Activated CD4-positive, alpha-beta T cell treated with anti-CD3 and anti-CD28 coated beads, Interleukin-2, amount 50 U/mL, for 16 hours (primary cell): ENCODE measurements around the gene NUAK1.

Experiments used
- DNase-seq: peaks from one replicate; pipeline ENCODE4 v3.0.0-alpha.2; 2020

The NUAK1 gene

GRCh38 chr12:106138633-106139421 is at the start of gene NUAK1:
Gene NUAK1 (minus strand): TSS chr12:106138954. CDS start chr12:106138653, 301 bp downstream.
- DNase-seq: no peak

- DNase-seq: no peak
Measured at GRCh38 chr12:106188256-106188655, 49.5 kb upstream of the NUAK1 start.

DNA sequence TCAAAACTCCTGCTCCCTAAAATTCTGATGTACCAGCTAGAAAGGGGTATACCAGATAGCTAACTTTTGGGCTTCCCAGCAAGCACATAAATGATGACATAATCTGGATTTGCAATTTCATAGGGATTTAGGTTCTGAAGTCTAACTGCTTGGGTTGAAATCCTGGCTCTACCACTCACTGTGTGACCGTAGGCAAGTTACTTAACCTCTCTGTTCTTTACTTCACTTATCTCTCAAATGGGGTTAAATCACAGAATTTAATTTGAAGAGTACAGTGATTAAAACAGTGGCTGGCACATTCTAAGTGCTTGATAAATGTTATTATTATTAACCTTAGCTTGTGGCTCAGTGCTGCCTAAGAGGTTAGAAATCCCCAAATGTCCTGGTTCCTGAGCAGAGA is 49.1 kb upstream of the NUAK1 start:
- DNase-seq: no peak

- DNase-seq: no peak
Measured at GRCh38 chr12:106187155-106187789, 48.5 kb upstream of the NUAK1 start.

- no peak for DNase-seq
Measured at GRCh38 chr12:106183735-106184134, 45.0 kb upstream of the NUAK1 start.

DNA sequence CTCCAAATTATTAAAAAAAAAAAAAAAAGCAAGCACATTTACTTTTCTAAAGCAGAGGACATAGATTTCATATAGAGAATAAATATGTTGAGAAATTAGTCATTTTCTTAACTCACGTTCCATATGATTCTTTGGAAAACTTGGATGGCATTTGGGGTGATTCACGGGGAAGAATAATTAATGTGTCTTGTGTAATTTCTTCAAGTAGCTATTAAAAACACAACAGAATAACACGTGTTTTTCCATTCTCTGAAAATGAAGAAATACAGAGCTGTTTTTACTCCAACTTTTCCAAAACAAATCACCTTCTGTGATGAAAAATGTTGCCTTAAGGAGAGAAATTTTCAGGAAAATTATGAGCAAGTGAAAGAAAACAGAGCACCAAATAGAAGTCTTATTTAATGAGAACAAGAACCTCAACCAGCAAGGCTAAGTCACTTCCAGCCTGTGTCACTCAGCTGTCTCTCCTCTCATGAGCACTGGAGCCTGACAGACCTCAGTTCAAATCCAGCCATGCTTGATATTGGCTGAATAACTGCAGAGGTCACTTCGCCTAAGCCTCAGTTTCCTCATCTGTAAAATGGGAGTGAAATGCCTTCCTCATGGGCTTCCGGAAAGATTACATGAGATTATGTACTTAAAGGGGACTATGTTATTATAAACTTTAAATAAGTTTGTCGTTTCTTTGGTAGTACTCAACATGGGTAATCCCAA is 42.8 kb upstream of the NUAK1 start:
- DNase-seq: no peak

DNA sequence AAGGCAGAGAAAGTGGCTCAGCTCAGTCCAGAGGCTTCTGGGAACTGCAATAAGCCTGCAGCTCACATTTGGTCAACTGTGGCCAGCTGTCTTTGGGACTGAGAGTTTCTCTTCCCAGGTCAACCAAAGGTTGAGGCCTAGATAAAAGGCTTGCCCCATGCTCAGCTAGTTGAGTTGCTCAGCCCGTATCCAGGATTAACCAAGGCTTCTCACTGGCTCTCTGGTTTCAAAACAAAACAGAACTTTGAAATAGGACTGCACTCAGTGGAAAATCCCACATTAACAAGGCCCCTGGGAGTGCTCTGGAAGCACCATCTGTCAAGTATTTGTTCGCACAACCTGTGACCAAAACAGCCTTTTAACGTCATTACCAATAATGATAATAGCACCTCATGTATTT is 40.3 kb upstream of the NUAK1 start:
- DNase-seq: no peak

GRCh38 chr12:106178562-106178961 is 39.8 kb upstream of the NUAK1 start:
- DNase-seq: no peak

DNA sequence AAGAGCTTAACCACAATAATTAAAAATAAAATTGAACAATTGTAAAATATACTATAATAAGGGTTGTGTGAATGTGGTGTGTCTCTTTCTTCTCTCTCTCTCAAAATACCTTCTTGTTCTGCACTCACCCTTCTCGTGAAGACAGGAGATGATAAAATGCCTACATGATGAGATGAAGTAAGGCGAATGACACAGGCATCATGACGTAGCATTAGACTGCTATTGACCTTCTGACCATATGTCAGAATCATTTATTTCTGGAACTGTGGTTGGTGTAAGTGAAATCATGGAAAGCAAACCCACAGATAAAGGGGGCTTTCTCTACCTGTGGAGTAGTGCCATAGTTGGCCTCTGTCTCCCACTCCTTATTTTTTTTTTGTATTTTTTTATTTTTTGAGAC is 37.8 kb upstream of the NUAK1 start:
- DNase-seq: no peak

- no peak for DNase-seq
Measured at GRCh38 chr12:106174876-106175275, 36.1 kb upstream of the NUAK1 start.

DNA sequence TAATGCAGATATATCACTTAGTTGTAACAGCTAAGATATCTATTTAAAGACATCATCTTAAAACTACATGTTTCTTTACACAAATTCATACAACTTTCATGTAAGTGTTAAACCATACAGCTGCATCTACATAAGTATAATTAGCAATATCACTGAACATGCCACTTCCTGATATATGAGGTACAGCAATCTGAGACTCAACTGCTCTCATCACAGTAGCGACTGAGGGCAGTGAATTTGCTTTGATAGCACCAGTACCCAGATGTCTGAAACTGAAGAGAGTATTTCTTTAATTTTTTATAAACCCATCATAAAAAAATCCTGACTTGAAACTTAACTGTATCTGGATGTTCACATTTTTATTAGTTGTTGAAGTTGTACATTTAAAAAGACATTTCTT is 34.7 kb upstream of the NUAK1 start:
- no peak for DNase-seq

DNA sequence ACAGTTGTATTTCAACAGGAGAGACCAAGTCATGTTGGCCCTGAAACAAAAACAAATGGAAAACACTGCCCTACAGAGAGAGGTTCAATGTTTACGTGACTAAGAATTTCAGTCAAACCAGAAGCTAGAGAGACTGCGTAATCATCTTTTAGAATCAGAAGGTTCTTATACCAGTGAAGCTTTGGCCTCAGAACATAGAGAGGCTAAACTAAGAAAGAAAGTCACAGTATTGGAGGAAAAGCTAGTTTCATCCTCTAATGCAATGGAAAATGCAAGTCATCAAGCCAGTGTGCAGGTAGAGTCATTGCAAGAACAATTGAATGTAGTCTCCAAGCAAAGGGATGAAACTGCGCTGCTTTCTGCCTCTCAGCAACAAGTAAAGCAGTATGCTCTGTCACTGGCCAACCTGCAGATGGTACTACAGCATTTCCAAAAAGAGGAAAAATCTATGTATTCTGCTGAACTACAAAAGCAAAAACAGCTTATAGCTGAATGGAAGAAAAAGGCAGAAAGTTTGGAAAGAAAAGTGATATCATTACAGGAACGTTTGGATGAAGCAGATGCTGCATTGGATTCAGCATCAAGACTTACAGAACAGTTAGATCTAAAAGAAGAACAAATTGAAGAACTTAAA is 32.5 kb upstream of the NUAK1 start:
- peak; percentile 18 for DNase-seq

DNA sequence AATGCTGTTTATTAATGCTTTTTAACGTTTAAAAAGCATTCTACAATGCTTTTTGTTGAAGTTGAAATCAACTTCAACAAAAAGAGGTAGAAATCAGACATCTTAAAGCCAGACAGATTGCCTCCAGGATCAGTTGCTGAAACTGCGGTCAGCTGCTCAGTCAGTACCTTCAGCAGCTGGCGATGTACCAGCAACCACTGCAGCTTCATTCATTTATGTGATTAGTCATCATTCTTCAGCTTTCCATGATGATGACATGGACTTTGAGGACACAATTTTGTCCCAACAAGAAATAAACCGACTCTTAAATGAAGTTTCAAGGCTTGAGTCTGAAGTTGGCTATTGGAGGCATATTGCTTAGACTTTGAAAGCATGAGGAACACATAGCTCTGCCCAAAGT is 31.5 kb upstream of the NUAK1 start:
- DNase-seq: no peak

DNA sequence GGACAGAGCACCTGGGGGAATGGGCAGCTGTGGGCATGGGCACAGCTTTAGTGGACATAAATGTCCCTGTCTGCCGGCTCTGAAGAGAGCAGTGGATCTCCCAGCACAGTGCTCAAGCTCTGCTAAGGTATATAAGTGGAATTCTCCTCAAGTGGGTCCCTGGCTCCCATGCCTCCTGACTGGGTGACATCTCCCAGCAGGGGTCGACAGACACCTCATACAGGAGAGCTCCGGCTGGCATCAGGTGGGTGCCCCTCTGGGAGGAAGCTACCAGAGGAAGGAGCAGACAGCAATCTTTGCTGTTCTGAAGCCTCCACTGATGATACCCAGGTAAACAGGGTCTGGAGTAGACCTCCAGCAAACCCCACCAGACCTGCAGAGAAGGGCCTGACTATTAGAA is 25.0 kb upstream of the NUAK1 start:
- no peak for DNase-seq

DNA sequence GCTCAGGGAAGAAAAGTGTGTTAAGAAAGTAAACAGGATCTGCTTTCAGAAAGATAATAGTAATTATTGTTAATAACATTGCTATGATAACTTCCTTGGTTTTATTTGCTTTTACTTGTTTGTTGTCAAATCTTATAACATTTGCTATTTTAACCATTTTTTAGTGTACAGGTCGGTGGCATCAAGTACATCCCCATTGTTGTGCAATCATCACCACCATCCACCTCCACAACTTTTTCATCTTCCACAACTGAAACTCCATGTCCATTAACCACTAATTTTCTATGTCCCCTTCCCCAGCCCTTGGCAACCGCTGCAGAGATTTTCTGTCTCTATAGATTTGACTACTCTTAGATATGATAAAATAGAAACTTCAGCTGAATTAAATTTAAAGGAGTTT is 22.7 kb upstream of the NUAK1 start:
- DNase-seq: no peak

GRCh38 chr12:106160915-106161314 is 22.2 kb upstream of the NUAK1 start:
- DNase-seq: no peak

DNA sequence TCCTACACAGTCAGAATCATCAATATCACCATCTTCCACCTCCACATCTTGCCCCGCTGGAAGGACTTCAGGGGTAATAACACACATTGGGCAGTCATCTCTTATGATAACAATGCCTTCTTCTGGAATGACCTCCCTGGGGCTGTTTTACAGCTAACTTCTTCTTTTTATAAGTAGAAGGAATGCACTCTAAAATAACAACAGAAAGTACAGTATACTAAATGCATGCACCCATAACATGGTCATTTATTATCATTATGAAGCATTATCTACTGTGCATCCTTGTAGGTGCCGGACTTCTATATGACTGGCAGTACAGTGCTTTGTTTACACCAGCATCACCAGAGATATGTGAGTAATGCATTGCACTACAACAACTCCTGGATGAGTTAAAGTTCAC is 19.0 kb upstream of the NUAK1 start:
- DNase-seq: no peak

DNA sequence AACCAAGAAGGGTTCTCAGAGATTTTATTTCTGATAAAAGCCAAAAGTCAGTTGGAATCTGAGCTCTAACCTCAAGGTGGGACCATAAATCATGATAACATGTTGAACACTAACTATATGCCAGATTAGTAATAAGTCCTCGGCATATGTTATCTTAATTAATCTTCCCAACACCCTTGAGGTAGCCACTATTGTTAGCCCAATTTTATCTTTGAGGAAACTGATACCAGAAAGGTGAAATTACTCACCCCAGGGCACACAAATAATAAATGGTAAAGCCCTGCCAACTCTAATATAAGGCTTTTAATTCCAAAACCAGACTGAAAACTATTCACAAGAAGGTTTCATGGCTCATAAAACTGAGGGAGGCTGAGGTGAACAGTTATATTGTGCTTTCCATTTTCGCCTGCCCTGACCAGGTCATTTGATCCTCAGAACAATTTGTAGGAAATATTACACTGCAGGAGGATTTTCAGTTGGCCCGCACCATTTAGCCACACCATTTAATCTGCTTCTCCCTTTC is 16.1 kb upstream of the NUAK1 start:
- DNase-seq: no peak

- no peak for DNase-seq
Measured at GRCh38 chr12:106152334-106152733, 13.6 kb upstream of the NUAK1 start.

DNA sequence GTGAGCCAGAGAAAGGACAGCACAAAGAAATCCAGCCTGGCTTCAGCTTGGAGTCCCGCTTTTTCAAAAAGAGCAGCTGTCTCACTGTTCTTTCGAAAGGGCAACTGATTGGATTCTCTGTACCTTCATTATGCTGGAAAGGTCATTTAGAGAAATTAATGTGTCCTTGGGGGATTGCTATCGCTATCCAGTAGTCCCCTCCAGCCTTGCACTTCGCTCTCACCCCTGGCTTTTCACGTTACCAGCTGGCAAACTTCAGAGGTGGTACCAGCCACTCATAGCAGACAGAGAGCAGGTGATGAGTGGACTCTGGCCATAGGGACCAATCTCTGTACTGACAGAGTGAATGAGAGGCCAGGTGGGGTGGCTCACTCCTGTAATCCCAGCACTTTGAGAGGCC is 11.8 kb upstream of the NUAK1 start:
- no peak for DNase-seq

DNA sequence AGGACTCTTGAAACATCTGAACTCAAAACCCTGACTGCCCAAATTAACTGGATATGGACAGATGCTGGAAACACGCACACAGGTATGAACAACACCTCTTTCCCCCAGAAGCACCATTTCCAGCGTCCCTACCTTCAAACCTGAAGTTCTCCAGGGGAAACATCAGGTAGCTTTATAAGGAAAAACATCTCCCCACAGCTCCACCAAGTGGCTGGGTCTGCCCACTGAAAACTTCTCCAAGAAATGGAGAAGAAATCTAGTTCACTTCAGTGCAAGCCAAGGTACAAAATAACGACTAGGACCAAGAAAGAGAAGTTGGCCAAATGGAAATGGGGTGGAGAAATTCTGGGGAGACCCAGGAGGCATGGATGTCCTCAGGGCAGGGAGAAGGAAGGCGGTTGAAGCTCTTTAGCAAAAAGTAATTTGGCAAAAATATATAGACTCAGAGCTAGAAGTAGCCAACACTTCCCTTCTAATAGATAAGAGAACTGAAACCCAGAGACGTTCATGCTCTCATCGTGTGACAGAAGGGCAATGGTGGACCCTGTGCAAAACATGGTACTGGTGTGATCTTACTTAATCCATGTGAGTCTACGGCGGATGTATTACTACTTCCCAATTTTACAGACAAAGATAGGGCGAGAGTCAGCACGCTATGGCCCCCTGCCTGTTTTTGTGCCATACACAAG is 10.5 kb upstream of the NUAK1 start:
- DNase-seq: no peak

DNA sequence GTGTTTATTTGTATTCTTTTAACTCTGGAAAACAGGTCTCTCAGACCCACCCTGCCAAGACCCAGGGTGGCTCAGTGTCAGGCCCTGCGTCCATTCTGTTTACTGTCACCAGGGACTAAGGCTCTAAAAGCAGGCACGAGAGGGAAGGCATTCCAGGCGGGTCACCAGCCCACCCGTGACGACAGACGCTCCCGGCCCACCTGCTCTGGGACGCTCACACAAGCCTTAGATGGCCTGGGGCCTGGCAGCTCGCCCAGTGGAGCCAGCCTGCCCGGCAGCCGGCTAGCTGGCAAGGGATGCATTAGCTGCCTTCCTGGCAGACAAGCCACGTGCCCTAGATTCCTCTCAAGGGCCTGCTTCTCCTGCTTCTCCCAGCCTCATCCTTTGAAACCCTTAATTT is 9.2 kb upstream of the NUAK1 start:
- no peak for DNase-seq

- no peak for DNase-seq
Measured at GRCh38 chr12:106146987-106147386, 8.2 kb upstream of the NUAK1 start.
